ENCODE measurements around the gene MYO3B. TPM values are rescaled to one million over a fixed set of nuclear protein-coding genes. Genes with fewer than 3 reads are reported as not detected.

MYO3B gene
- total RNA-seq, 4 donors from 2014 or later, result 6.0 to 7.4 (median 7.2) TPM

DNA sequence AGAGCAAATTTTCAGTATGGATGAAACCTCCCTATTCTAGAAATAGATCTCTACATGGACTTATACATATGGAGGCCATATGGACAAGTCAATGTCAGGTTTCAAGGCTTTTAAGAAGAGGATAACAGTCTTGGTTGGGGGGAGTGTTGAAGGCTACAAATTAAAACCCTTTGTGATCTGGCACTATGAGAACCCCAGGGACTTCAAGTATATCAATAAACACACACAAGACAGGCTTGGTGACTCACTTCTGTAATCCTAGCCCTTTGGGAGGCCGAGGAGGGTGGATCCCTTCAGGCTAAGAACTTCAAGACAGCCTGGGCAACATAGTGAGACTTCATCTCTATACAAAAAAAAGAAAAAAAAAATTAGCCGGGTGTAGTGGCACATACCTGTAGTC is 410.0 kb downstream of the MYO3B start:
- H3K36me3 ChIP-seq, result no peaks in the 10 kb centered on the region
- DNase-seq, result no peak
- no peak overlapping the region for H3K4me3 ChIP-seq (replicated peaks in 1 of 3)
- intact Hi-C loops (cut with DNase I), result no loop called here
- WGBS, 2 donors, result 82 to 87% methylated on average over 2 of the region's 2 CpGs
- H3K27me3 ChIP-seq, result no peaks in the 10 kb centered on the region
- no peak for TF ChIP-seq POLR2A (IDR thresholded peaks at IDR 0.05)
- TF ChIP-seq, protein P1, sequence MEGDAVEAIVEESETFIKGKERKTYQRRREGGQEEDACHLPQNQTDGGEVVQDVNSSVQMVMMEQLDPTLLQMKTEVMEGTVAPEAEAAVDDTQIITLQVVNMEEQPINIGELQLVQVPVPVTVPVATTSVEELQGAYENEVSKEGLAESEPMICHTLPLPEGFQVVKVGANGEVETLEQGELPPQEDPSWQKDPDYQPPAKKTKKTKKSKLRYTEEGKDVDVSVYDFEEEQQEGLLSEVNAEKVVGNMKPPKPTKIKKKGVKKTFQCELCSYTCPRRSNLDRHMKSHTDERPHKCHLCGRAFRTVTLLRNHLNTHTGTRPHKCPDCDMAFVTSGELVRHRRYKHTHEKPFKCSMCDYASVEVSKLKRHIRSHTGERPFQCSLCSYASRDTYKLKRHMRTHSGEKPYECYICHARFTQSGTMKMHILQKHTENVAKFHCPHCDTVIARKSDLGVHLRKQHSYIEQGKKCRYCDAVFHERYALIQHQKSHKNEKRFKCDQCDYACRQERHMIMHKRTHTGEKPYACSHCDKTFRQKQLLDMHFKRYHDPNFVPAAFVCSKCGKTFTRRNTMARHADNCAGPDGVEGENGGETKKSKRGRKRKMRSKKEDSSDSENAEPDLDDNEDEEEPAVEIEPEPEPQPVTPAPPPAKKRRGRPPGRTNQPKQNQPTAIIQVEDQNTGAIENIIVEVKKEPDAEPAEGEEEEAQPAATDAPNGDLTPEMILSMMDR (IDR thresholded peaks at IDR 0.05), result no peak
- no peaks in the 10 kb centered on the region for H3K9me3 ChIP-seq
- no peak overlapping the region for H3K27ac ChIP-seq
- H3K4me1 ChIP-seq, result no peaks in the 10 kb centered on the region

DNA sequence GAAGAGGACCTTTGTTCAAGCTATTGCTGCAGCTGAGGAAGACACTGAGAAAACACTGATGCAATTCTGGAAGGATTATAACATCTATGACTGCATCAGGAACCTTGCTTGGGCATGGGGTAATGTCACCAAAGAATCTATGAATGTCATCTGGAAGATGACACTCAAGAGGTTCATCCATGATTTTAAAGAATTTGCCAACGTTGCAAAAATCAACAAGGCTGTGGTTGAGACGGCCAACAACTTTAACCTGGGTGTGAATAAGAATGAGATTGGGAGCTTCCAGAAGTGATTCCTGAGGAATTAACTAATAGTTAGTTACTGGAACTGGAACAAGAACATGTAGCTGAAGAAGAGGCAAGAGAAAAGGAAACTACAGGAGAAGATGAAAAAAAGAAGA is 410.8 kb downstream of the MYO3B start:
- Histone ChIP-seq H3K36me3 (no peaks in the 10 kb centered on the region), H3K4me3 (replicated peaks in 1 of 3) (no peak overlapping the region), H3K27ac (no peak overlapping the region), H3K27me3 (no peaks in the 10 kb centered on the region), H3K9me3 (no peaks in the 10 kb centered on the region), H3K4me1 (no peaks in the 10 kb centered on the region)
- 74 to 84% methylated on average over 2 of the region's 2 CpGs for WGBS, 2 donors
- TF ChIP-seq, protein P1 (IDR thresholded peaks at IDR 0.05), result no peak
- no peak for TF ChIP-seq POLR2A (IDR thresholded peaks at IDR 0.05)
- intact Hi-C loops (cut with DNase I), result no loop called here
- no peak for DNase-seq

DNA sequence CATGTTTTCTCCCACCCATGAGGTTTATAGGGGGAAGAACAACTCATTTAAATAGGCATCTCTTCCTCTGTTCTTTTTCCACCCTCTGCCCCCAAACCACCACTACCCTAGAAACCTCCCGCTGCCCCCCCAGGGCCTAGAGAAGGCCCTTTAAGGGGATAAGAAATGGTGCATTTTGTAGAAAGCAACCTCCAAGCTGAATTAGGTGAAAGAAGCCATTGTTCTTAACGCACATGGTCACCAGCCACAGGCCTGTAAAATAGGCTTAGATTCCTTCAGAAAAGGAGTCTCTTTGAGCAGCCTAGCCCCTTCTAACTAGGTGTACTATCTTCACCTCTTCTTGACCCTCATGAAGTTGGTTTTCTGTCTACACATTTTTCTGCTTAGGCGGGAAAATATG is 418.6 kb downstream of the MYO3B start:
- no peaks in the 10 kb centered on the region for H3K4me1 ChIP-seq
- no peak for DNase-seq
- intact Hi-C loops (cut with DNase I), result no loop called here
- H3K27me3 ChIP-seq, result no peaks in the 10 kb centered on the region
- TF ChIP-seq, protein P1 (IDR thresholded peaks at IDR 0.05), result no peak
- TF ChIP-seq POLR2A (IDR thresholded peaks at IDR 0.05), result no peak
- no peaks in the 10 kb centered on the region for H3K9me3 ChIP-seq
- H3K27ac ChIP-seq, result no peak overlapping the region
- 96 to 97% methylated on average over 3 of the region's 3 CpGs for WGBS, 2 donors
- no peaks in the 10 kb centered on the region for H3K36me3 ChIP-seq
- H3K4me3 ChIP-seq (replicated peaks in 1 of 3), result no peak overlapping the region

DNA sequence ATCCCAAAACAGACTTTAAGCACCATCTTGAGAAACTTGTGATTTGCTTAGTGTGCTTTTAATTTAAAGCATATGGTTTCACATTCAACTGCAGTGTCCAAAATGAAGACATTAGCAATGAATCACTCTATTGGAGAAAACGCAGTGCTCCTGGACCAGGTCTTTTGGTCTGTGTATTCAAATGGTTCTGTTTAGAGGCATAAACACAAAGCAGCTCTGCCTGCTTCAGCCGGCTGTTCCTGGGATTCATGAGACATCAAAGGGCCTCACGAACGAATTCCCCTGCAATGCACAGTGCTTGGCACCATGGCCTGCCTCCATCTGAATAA is 420.1 kb downstream of the MYO3B start:
- TF ChIP-seq POLR2A (IDR thresholded peaks at IDR 0.05), result no peak
- TF ChIP-seq, protein P1 (IDR thresholded peaks at IDR 0.05), result no peak
- no peak overlapping the region for H3K27ac ChIP-seq
- 79 to 80% methylated on average over 4 of the region's 4 CpGs for WGBS, 2 donors

GRCh38 chr2:170601489-170601888 is 423.5 kb downstream of the MYO3B start:
- TF ChIP-seq, protein P1 (IDR thresholded peaks at IDR 0.05), result no peak
- no peak for TF ChIP-seq POLR2A (IDR thresholded peaks at IDR 0.05)
- H3K4me1 ChIP-seq, result no peaks in the 10 kb centered on the region
- H3K36me3 ChIP-seq, result no peaks in the 10 kb centered on the region
- no peak for DNase-seq
- no peaks in the 10 kb centered on the region for H3K9me3 ChIP-seq
- intact Hi-C loops (cut with DNase I), result no loop called here
- H3K27ac ChIP-seq, result no peak overlapping the region
- H3K4me3 ChIP-seq (replicated peaks in 1 of 3), result no peak overlapping the region
- no peaks in the 10 kb centered on the region for H3K27me3 ChIP-seq
- WGBS, 2 donors, result 72 to 91% methylated on average over 2 of the region's 2 CpGs

More for the DNA sequence above, 420.1 kb downstream of the MYO3B start:
- intact Hi-C loops (cut with DNase I), result no loop called here
- Histone ChIP-seq H3K4me1 (no peaks in the 10 kb centered on the region), H3K4me3 (replicated peaks in 1 of 3) (no peak overlapping the region), H3K36me3 (no peaks in the 10 kb centered on the region), H3K9me3 (no peaks in the 10 kb centered on the region), H3K27me3 (no peaks in the 10 kb centered on the region)
- DNase-seq, result no peak
